ENCODE data around the gene KCNB1.

- TF ChIP-seq ZNF274 (IDR thresholded peaks at IDR 0.05; ENCODE audit: low read depth, low read length) (no peak), YY1 (IDR thresholded peaks at IDR 0.05; ENCODE audit: insufficient read depth, insufficient read length) (no peak), SUZ12 (IDR thresholded peaks at IDR 0.05; ENCODE audit: extremely low read depth, insufficient read depth, insufficient read length) (no peak)
These were observed at the start of gene KCNB1 for GRCh38 chr20:49482621-49483017.

Data from NT2/D1 (cell line).